Measurements from ENCODE around the gene NCAPH2. TPM values are rescaled to one million over a fixed set of nuclear protein-coding genes. Genes with fewer than 3 reads are reported as not detected.
A peak's percentile ranks its signal among the peaks of the same experiment; 100 is the strongest.

NCAPH2 gene
- polyA plus RNA-seq, 3 donors, result 12.5 to 23.6 (median 18.1) TPM

DNA sequence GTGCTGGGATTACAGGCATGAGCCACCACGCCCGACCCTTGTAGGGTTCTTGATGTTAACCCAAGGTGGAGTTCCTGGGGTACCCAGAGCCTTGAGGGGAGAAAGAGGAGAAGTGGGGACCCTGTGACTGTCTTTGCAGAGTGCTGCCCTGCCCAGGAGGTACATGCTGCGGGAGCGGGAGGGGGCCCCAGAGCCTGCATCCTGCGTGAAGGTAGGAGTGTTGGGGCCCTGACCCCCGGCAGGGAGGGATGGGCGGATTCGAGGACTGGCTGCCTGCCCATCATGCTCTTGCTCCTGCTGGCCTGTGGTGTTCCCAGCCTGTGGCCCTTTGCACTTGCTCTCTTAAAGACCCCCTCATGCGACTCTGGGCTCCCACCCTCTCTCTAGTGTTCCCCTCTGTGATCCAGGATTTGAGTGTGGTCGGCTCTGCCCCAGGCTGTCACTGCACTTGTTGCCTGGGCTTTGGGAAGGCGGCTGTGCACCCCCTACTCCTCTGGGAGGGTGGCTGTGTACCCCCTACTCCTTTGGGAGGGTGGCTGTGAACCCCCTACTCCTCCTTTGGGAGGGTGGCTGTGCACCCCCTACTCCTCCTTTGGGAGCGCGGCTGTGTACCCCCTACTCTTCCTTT lies 12.9 kb downstream of the NCAPH2 start:
- H3K9me3 Mint-ChIP-seq, result peaks cover 0 to 1% (median 0%) of the 10 kb centered on the region in 7 donors
- Histone ChIP-seq H3K9ac (ENCODE audit: insufficient read depth, low read length, poor library complexity, severe bottlenecking) (no peak overlapping the region), H3K4me1 (ENCODE audit: control insufficient read depth in 1 of 2, insufficient read depth in 2 of 2, low read length in 2 of 2) (peaks cover 15 to 22% of the 10 kb centered on the region in 2 donors), H2AFZ (ENCODE audit: insufficient read depth, low read depth, low read length, poor library complexity, severe bottlenecking) (no peak overlapping the region), H3K27ac (ENCODE audit: low read depth in 1 of 2, low read length in 2 of 2) (no peak overlapping the region), H3K36me3 (replicated peaks in 1 of 2; ENCODE audit: control insufficient read depth in 1 of 2, insufficient read depth in 2 of 2, low read length in 2 of 2) (peaks cover 60 to 79% of the 10 kb centered on the region in 2 donors), H4K20me1 (ENCODE audit: insufficient read depth, low read length) (peaks cover 49% of the 10 kb centered on the region), H3K27me3 (ENCODE audit: control insufficient read depth in 2 of 2, insufficient read depth in 2 of 2, low read length in 2 of 2) (no peaks in the 10 kb centered on the region), H3K4me3 (replicated peaks in 1 of 3; ENCODE audit: low read depth in 2 of 3, low read length in 3 of 3) (no peak overlapping the region), H3K9me3 (replicated peaks in 1 of 2; ENCODE audit: control insufficient read depth in 1 of 2, insufficient read depth in 1 of 2, low read length in 2 of 2) (no peaks in the 10 kb centered on the region), H3K4me2 (replicated peaks; ENCODE audit: extremely low read depth, low read length, poor library complexity, severe bottlenecking) (no peak overlapping the region), H3K79me2 (ENCODE audit: insufficient read depth, low read length) (peaks cover 32% of the 10 kb centered on the region)
- DNase-seq, result no peak
- intact Hi-C loops (cut with micrococcal nuclease), result no loop called here
- whole genome bisulfite sequencing (ENCODE audit: insufficient coverage), result 99% methylated on average over 10 of the region's 13 CpGs
- TF ChIP-seq, protein P1, sequence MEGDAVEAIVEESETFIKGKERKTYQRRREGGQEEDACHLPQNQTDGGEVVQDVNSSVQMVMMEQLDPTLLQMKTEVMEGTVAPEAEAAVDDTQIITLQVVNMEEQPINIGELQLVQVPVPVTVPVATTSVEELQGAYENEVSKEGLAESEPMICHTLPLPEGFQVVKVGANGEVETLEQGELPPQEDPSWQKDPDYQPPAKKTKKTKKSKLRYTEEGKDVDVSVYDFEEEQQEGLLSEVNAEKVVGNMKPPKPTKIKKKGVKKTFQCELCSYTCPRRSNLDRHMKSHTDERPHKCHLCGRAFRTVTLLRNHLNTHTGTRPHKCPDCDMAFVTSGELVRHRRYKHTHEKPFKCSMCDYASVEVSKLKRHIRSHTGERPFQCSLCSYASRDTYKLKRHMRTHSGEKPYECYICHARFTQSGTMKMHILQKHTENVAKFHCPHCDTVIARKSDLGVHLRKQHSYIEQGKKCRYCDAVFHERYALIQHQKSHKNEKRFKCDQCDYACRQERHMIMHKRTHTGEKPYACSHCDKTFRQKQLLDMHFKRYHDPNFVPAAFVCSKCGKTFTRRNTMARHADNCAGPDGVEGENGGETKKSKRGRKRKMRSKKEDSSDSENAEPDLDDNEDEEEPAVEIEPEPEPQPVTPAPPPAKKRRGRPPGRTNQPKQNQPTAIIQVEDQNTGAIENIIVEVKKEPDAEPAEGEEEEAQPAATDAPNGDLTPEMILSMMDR (IDR thresholded peaks at IDR 0.05), result no peak
- peaks cover 8% of the 10 kb centered on the region for H3K4me1 Mint-ChIP-seq
- H3K27ac Mint-ChIP-seq, result peak overlapping the region in 3 of 7 donors; percentile 24 to 71 (median 32)
- H3K36me3 Mint-ChIP-seq, result peaks cover 34 to 74% of the 10 kb centered on the region in 2 donors
- H3K27me3 Mint-ChIP-seq (ENCODE audit: low read depth in 3 of 3), result peaks cover 0 to 2% (median 0%) of the 10 kb centered on the region in 3 donors
- no peak overlapping the region for H3K4me3 Mint-ChIP-seq

DNA sequence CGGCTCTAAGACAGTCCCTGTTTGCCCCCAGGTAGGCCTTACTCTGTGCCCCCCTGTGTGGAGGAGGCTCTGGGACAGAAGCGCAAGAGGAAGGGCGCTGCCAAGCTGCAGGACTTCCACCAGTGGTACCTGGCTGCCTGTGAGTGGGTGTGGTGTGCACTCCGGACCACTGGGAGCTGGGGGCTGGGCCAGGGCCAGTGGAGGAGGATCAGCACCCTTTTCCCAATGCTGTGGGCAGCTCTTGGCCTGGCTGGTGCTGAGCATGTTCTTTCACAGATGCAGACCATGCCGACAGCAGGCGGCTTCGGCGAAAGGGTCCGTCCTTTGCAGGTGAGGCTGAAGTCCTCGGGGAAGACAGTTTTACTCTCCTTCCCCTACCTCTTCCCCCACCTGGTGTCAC lies 13.7 kb downstream of the NCAPH2 start:
- H2AFZ ChIP-seq (ENCODE audit: insufficient read depth, low read depth, low read length, poor library complexity, severe bottlenecking), result no peak overlapping the region
- H3K27me3 Mint-ChIP-seq (ENCODE audit: low read depth in 3 of 3), result peaks cover 0 to 2% (median 0%) of the 10 kb centered on the region in 3 donors
- no peak overlapping the region for H3K27ac Mint-ChIP-seq
- intact Hi-C loops (cut with micrococcal nuclease), result no loop called here
- H3K36me3 Mint-ChIP-seq, result peaks cover 30 to 67% of the 10 kb centered on the region in 2 donors
- peaks cover 15 to 30% of the 10 kb centered on the region in 2 donors for H3K4me1 ChIP-seq (ENCODE audit: control insufficient read depth in 1 of 2, insufficient read depth in 2 of 2, low read length in 2 of 2)
- no peak overlapping the region for H3K4me2 ChIP-seq (replicated peaks; ENCODE audit: extremely low read depth, low read length, poor library complexity, severe bottlenecking)
- no peaks in the 10 kb centered on the region for H3K9me3 ChIP-seq (replicated peaks in 1 of 2; ENCODE audit: control insufficient read depth in 1 of 2, insufficient read depth in 1 of 2, low read length in 2 of 2)
- DNase-seq, result no peak
- peaks cover 53 to 71% of the 10 kb centered on the region in 2 donors for H3K36me3 ChIP-seq (replicated peaks in 1 of 2; ENCODE audit: control insufficient read depth in 1 of 2, insufficient read depth in 2 of 2, low read length in 2 of 2)
- peaks cover 0 to 1% (median 0%) of the 10 kb centered on the region in 7 donors for H3K9me3 Mint-ChIP-seq
- H3K27me3 ChIP-seq (ENCODE audit: control insufficient read depth in 2 of 2, insufficient read depth in 2 of 2, low read length in 2 of 2), result no peaks in the 10 kb centered on the region
- TF ChIP-seq, protein P1 (IDR thresholded peaks at IDR 0.05), result no peak
- peaks cover 28% of the 10 kb centered on the region for H3K79me2 ChIP-seq (ENCODE audit: insufficient read depth, low read length)
- peaks cover 56% of the 10 kb centered on the region for H4K20me1 ChIP-seq (ENCODE audit: insufficient read depth, low read length)
- H3K4me1 Mint-ChIP-seq, result peaks cover 10% of the 10 kb centered on the region
- no peak overlapping the region for H3K4me3 Mint-ChIP-seq
- H3K4me3 ChIP-seq (replicated peaks in 1 of 3; ENCODE audit: low read depth in 2 of 3, low read length in 3 of 3), result no peak overlapping the region
- H3K27ac ChIP-seq (ENCODE audit: low read depth in 1 of 2, low read length in 2 of 2), result no peak overlapping the region
- WGBS (ENCODE audit: insufficient coverage), result 92% methylated on average over 10 of the region's 10 CpGs
- H3K9ac ChIP-seq (ENCODE audit: insufficient read depth, low read length, poor library complexity, severe bottlenecking), result no peak overlapping the region
